Loucy (cell line): ENCODE measurements around the gene QPRT.
A peak's percentile ranks its signal among the peaks of the same experiment; 100 is the strongest.
"Not testable (repeated sequence)": the region's sequence is repeated elsewhere in the genome, so short reads cannot be mapped to it uniquely, and the experiment has no call there.

Source experiments
- H2AFZ ChIP-seq: fragments of 200-600 bp; sonication (generic); 2 replicates; pipeline ENCODE4 v1.6.0; 2016; ENCODE audit warnings: antibody characterized with exemption, mild to moderate bottlenecking, low read length, moderate library complexity
- H3F3A ChIP-seq: fragments of 200-600 bp; 2 replicates; pipeline ENCODE4 v1.6.0; 2016; ENCODE audit warnings: antibody characterized with exemption, low read depth, mild to moderate bottlenecking
- H3K27me3 ChIP-seq: fragments of 200-600 bp; sonication (generic); 2 replicates; pipeline ENCODE4 v1.6.1; 2014; ENCODE audit warnings: low read length, mild to moderate bottlenecking; ENCODE audit not compliant: insufficient read depth, poor library complexity, severe bottlenecking
- H3K36me3 ChIP-seq: fragments of 200-600 bp; sonication (generic); 2 replicates; pipeline ENCODE4 v1.6.1; 2016; ENCODE audit warnings: low read length; ENCODE audit not compliant: insufficient read depth
- H3K4me1 ChIP-seq: fragments of 200-600 bp; sonication (generic); 2 replicates; pipeline ENCODE4 v1.5.1; 2014; ENCODE audit warnings: low read length, mild to moderate bottlenecking; ENCODE audit not compliant: insufficient read depth, poor library complexity, severe bottlenecking
- H3K4me2 ChIP-seq: fragments of 200-600 bp; sonication (generic); 2 replicates; pipeline ENCODE4 v1.6.0; 2014; ENCODE audit warnings: antibody characterized with exemption, low read length, low read depth, mild to moderate bottlenecking; ENCODE audit not compliant: poor library complexity, severe bottlenecking
- H3K4me3 ChIP-seq: fragments of 200-600 bp; sonication (generic); 2 replicates; pipeline ENCODE4 v1.5.1; 2014; ENCODE audit warnings: low read length, mild to moderate bottlenecking, mixed read lengths; ENCODE audit not compliant: poor library complexity, severe bottlenecking
- H3K79me2 ChIP-seq: fragments of 200-600 bp; sonication (generic); 2 replicates; pipeline ENCODE4 v1.6.1; 2014; ENCODE audit warnings: low read length; ENCODE audit not compliant: insufficient read depth
- H3K9ac ChIP-seq: fragments of 200-600 bp; sonication (generic); 2 replicates; pipeline ENCODE4 v1.6.0; 2014; ENCODE audit warnings: mild to moderate bottlenecking, low read depth, low read length, moderate library complexity; ENCODE audit not compliant: poor library complexity, severe bottlenecking
- H3K9me2 ChIP-seq: fragments of 200-600 bp; sonication (generic); replicated peaks from 2 replicates; pipeline ENCODE4 v1.6.1; 2016; ENCODE audit warnings: low read depth, low read length, mixed read lengths
- H3K9me3 ChIP-seq: fragments of 200-600 bp; sonication (generic); 2 replicates; pipeline ENCODE4 v1.6.1; 2014; ENCODE audit warnings: mild to moderate bottlenecking, antibody characterized with exemption, low read length, low read depth; ENCODE audit not compliant: insufficient read depth
- H4K20me1 ChIP-seq: fragments of 200-600 bp; sonication (generic); 2 replicates; pipeline ENCODE4 v1.6.0; 2014; ENCODE audit warnings: antibody characterized with exemption, low read length, mild to moderate bottlenecking; ENCODE audit not compliant: insufficient read depth, poor library complexity, severe bottlenecking
- CTCF ChIP-seq: fragments of 200-600 bp; sonication (generic); conservative IDR thresholded peaks from 2 replicates; pipeline ENCODE4 v1.5.1; 2014; ENCODE audit warnings: mild to moderate bottlenecking, antibody characterized with exemption, low read length
- EZH2phosphoT487 ChIP-seq: fragments of 200-600 bp; IDR thresholded peaks from 2 replicates; pipeline ENCODE4 v1.6.1; 2018; ENCODE audit warnings: antibody characterized with exemption, mild to moderate bottlenecking, moderate library complexity, borderline replicate concordance

The QPRT gene

DNA sequence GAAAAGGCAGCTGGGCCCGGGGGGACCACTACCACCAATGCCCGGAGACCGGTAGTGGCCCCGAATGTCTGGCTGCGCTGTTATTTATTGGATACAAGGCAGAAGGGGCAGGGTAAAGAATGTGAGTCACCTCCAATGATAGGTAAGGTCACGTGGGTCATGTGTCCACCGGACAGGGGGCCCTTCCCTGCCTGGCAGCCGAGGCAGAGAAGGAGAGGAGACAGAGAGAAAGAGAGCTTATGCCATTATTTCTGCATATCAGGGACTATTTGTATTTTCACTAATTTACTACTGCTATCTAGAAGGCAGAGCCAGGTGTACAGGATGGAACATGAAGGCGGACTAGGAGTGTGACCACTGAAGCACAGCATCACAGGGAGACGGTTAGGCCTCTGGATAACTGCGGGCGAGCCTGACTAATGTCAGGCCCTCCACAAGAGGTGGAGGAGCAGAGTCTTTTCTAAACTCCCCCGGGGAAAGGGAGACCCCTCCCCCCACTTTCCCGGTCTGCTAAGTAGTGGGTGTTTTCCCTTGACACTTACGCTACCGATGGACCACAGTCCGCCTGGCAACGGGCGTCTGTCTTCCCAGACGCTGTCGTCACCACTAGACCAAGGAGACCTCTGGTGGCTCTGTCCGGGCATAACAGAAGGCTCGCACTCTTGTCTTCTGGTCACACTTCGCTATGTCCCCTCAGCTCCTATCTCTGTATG lies 42.3 kb downstream of the QPRT start:
- not testable (repeated sequence) for H3K36me3 ChIP-seq

GRCh38 chr16:29726845-29727377 lies 47.9 kb downstream of the QPRT start:
- H3K79me2 ChIP-seq, result no peaks in the 10 kb centered on the region
- H3K27me3 ChIP-seq, result no peaks in the 10 kb centered on the region
- H3K9ac ChIP-seq, result no peak overlapping the region
- no peaks in the 10 kb centered on the region for H3K9me3 ChIP-seq
- TF ChIP-seq EZH2phosphoT487 (no peak), CTCF (no peak)
- H3K4me3 ChIP-seq, result no peak overlapping the region
- no peaks in the 10 kb centered on the region for H3K4me1 ChIP-seq
- no peaks in the 10 kb centered on the region for H4K20me1 ChIP-seq
- no peaks in the 10 kb centered on the region for H3K9me2 ChIP-seq
- H3F3A ChIP-seq, result no peaks in the 10 kb centered on the region
- H2AFZ ChIP-seq, result 0 out of 2 replicates have a peak overlapping the region, but pooled peaks have one; percentile 46
- H3K36me3 ChIP-seq, result no peaks in the 10 kb centered on the region
- H3K4me2 ChIP-seq, result no peak overlapping the region

More for the DNA sequence above, 42.3 kb downstream of the QPRT start:
- H3K9me2 ChIP-seq, H3K9me3 ChIP-seq, H3K79me2 ChIP-seq, H3K4me1 ChIP-seq, H4K20me1 ChIP-seq, H3F3A ChIP-seq, H3K27me3 ChIP-seq: not testable (repeated sequence)
- peak overlapping the region; percentile 67; the same call in 1 of the 2 replicates for H2AFZ ChIP-seq
- H3K9ac ChIP-seq, result peak overlapping the region; percentile 54
- peak; percentile 56 for TF ChIP-seq CTCF
- H3K4me3 ChIP-seq, result peak overlapping the region; percentile 40
- H3K4me2 ChIP-seq, result peak overlapping the region; percentile 67

GRCh38 chr16:29727452-29727851 lies 48.5 kb downstream of the QPRT start:
- Histone ChIP-seq H3F3A (no peaks in the 10 kb centered on the region), H3K4me1 (no peaks in the 10 kb centered on the region), H3K79me2 (no peaks in the 10 kb centered on the region), H3K36me3 (no peaks in the 10 kb centered on the region), H3K9me3 (no peaks in the 10 kb centered on the region), H3K9ac (no peak overlapping the region), H3K9me2 (no peaks in the 10 kb centered on the region), H2AFZ (0 out of 2 replicates have a peak overlapping the region, but pooled peaks have one; percentile 46), H3K4me3 (no peak overlapping the region), H3K27me3 (no peaks in the 10 kb centered on the region), H4K20me1 (no peaks in the 10 kb centered on the region), H3K4me2 (no peak overlapping the region)
- no peak for TF ChIP-seq CTCF
- TF ChIP-seq EZH2phosphoT487, result no peak
